Activated gamma-delta T cell (primary cell): ENCODE measurements around the gene P2RY6.

Experiments
- DNase-seq: peaks from one replicate; lab custom pipeline; 2025; lab: John Stamatoyannopoulos, UW

Gene P2RY6

DNA sequence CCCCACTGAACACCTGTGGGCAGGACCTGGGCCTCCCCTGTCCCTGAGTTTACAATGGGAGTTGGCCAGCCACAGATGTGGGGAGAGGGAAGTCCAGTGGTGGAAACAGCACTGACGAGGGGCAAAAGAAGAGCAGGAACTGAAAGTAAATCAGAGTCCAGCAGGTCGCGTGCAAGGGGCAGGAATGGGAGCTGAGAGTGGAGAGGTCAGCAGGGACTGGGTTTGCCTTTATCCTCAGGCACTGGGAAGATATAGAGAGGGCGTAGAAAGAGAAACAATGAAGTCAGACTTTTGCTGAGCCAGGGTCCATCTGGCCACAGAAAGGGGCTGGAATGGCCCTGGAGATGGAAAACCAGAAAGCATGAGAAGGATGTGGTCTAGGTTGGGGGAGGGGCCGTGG, 8.5 kb downstream of the P2RY6 start:
- DNase-seq, result no peak

DNA sequence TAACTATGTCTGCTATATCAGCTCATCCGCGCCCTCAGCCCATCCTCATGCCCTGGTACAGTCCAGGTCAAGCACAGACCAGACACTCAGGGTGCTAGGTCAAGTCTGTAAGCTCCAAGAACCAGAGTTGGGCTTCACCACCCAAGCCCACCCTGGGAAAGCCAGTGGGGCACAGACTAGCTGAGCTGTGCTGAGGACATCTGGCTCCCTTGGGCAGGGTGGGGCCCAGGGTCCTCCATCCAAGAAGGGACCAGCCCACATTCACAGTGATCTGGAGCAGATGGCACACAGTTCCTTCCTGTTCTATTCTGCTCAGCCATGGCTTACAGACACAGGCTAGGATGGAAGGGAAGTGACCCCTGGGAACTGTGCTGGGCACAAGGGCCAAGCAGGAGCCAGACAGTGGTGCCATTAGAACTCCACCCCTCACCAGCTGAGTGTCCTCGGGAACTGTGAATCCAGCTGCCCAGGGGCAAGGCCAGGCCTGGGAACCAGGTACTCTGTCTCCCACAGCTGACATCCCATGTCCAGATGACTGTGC, 9.1 kb downstream of the P2RY6 start:
- no peak for DNase-seq

DNA sequence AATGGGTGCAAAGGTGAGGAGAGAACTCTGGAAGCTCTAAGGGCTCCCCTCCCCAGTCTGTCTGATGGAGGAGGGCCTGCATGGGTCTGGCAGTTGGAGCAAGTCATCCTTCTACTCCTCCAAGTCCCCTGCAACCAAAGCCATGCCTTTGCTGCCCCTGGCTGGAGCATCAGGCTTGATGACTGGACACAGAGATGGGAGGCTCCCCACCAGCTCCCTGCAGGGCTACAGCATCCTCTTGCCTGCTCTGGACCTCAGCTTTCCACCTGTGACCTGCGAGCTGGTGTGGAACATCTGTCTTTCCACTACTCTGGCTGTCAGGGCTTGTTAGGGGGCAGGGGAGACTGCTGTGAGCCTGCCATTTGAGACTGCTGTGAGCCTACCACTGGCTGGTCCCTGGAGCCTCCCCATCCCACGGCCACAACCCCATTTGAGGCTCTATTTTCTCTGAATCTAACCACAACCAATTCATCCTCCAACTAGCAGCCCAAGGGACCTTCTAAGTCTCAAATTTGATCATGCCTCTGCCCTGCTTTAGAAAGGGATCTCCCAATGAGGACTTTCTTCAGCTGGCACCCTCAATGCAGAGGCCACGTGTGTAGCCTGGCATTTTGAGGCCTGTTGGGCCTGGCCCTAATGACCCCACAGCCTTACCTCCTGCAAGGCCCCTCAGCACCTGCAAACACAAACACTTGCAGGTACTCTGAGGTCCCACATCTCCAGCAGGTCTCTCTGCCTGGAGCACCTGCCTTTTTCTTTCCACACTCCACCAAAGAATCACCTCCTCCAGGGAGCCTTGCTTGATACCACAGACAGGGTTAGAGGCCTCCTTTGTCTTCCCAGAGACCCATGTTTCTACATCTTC, 9.9 kb downstream of the P2RY6 start:
- DNase-seq, result no peak

DNA sequence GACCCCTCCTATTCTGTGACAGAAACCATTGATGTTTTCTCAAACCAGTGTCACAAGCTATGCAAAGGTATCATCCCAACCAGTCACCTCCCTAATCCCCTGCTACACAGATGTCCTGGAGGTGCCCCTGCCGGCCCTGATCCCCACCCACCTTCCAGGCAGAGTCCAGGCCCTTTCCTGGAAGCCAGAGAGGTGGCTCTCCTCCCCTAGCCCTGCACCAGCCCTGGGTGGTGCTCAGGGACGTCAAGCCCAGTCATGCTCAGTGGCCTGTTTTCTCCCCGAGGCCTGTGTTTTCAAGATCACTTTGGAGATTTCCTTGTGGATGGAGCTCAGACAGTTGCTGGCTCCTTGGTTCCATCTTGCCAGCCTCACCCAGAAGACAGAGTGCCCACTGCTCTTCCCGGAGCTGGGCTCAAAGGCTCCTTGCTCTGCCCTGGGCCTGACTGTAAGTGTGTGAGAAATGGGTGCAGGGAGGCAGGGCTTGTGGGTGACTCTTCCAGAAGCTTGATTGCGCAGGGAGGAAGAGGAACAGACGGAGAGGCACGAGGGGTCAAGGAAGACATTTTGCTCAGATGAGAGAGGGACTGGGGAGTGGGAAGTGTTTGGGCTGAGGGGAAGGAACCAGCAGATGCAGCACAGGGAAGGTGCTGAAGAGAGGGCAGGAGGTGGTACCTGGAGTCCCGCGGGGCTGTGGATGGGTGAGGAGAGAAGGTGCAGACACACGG, 11.3 kb downstream of the P2RY6 start:
- DNase-seq, result no peak

DNA sequence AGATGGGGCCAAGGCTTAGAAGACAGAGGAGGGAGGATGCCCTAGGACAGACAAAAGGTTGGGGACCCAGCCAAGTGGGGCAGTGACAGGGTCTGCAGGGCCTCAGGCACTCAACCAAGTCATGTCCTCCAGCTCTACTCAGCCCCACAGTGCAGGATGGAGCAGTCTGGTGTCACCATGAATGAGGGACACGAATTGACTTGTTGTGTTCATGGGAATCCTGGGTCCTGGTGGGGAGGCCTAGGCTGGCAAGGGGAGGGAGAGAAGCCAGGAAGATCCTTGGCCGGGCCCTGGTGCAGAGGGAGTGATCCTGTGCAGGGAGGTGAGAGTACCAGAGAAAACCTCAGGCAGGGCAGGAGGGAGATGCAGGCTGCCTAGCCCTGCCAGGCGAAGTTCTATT, 12.0 kb downstream of the P2RY6 start:
- DNase-seq, result no peak

DNA sequence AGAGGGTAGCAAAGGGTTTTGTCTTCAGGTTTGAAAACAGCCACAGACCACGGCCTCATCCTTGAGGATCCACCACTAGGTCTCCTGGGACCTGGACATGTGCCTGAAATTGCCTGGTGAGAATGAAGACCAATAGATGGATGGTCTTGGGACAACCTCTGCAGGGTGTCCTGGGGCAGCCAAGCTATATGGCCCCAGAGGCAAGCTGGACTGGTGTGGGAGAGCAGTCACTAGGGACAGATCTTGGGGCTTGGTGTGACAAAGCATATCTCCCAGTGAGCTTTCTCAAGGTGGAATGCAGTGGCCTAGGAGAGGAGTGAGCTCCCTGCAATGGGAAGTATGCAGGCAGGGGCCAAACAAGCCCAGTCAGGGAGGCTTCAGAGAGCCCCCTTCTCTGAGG, 13.6 kb downstream of the P2RY6 start:
- DNase-seq, result no peak

DNA sequence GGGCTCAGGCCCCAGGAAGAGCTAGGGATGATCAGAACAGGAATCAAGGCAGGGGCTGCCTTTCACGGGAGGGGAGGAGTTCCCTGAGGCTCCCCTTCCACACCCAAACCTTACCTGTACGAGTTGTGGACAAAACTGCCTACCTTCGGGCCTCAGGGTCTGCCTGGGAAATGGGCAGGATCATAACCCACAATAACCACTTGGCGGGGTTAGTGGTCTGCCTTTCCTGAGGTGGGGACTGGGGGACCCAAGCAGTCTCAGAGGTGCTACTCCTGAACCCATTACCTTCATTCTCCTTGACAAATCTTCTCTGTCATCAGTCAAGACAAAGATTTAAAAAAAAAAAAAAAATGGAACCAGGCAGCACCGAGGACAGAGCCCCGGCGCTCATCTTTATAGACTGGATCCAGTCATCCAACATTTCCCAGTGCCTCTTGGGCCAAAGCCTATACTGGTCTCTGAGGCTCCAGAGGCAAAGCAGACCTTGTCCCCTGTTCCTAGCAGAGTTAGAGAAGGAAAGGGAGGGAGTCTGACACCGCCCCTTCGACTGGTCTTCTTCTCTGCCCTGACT, 14.2 kb downstream of the P2RY6 start:
- no peak for DNase-seq

DNA sequence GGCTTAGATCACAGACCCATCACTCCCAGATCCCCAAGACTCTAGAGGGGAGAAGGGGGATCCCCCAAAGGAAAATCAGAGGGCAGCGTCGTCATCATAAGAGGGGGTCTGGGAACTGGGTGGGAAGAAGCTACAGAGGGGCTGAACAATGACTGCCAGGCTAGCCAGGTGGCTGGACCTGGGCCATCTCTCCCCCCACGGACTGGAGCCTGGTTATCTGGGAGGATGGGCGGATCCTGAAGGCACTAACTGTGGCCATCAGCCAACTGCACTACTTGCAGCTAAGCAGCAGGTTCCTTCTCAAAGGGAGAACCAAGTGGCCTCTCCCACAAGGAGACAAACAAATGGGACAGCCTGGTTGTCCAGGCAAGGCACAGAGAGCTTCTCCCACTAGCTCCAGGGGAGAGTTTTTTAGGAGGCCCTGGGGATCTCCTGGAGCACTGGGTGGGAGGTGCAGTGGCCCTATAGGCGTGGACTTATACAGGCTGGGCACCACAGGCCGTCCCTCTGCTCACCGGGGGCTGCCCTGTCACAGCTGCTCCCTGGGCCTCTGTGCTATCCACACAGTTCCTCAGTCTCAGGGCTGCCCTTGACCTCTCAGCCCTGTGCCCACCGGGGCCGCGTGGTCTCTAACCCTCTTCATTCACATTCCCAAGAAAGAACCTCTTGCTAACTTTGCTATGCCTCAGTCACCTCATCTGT, 15.4 kb downstream of the P2RY6 start:
- no peak for DNase-seq

DNA sequence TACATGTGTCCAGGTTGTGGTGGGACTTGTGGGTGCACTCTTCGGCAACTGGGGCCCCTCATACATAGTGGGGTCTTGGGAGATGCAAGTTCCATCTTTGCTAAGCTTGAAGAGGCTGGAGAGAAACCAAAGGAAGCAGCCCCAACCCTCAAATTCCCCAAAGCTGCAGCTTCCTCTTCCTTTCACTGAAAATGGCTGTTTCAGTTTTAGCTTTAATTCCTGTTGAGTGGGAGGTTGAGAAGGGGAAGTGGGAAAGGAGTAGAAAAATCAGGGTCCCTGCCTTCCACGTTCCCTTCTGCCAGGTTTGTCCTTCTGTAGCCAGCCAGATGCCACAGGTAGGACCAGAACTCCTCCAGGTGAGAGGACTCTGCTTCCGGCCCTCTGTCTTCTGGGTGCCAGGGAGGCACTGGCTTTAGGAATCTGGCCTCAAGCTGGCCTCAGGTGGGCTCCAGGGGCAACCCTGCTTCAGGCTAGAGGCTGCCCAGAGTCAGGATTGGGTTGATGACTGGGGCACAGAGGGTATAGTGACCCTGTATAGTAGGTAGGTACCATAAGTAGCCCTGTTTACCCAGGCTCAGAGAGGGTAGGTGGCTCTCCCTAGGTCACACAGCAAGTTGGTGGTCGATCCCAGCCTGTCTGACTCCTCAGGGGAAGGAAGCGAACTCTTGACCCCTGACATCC, 16.2 kb downstream of the P2RY6 start:
- no peak for DNase-seq

DNA sequence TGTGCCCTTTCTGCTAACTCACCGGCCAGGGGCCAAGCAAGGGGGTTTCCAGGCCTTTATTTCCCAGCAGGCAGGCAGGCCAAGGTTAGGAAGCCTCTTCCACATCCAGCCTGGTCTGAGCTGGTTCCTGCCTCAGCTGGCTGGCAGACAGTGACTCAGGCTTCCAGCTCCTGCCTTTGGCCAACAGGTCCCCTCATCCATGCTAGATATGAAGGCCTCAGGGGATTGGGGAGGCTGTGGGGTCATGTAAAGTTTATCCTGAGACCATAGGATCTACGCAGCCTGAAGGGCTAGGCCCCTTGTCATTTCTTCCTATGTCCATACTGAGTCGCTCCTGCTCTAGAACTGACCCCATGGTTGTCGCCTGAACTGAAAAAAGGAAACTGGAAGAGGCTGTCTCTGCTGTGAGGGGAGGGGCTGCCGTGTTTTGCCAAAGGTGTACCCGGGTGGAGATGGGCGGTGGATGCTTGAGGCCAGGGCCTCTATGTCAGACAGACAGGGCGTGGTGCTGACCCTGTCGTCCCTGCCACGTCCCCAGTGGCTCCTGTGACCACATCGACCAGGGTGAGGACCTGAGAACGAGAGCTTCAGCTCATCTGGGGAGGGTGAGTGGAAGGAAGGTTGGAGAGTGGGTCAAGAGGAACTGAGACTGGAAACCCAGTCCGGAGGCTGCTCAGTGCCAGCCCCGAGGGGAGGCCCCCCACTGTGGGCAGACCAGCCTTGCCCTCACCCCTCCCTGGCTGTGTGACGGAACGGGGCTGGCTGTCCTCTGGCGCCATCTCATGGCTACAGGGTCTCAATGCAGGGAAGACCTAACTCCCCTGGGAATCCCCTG, 17.0 kb downstream of the P2RY6 start:
- DNase-seq, result no peak

DNA sequence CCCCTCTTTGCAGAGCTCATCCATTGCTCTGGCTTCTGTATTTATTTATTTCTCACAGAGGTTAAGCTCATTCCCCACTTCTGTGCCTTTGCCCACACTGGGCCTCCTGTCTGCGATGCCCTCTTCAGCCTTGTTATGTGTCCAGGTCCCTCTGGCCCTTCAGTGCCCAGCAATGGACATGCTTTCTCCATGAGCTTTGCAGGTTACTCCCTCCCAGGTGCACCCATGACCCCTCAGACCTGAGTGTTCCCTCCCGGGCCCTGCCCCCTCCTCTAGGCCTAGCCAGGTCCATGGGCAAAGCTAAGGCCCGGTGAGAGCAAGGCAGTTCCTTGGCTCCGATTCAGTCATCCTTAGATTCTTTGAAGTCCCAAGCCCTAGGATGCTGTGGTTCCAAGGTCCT, 18.4 kb downstream of the P2RY6 start:
- DNase-seq, result no peak

DNA sequence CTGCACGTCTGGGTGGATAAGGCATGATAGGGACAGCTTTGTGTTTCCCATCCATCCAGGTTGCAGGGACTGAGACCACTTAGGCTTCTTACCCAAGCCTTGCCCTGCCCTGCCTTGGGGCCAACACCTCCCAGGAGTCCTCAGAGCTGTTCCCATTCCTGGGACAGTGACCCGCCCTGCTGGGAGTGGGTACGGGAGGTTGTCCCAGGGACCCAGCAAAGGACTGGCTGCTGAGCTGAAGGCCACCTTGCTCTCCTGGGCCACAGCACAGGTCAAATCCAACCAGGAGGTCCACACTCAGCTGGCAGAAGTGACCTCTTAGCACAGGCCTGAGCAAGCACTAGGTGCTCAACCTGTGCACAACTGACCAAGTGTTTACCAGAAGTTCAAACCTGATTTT, 19.1 kb downstream of the P2RY6 start:
- DNase-seq, result no peak

DNA sequence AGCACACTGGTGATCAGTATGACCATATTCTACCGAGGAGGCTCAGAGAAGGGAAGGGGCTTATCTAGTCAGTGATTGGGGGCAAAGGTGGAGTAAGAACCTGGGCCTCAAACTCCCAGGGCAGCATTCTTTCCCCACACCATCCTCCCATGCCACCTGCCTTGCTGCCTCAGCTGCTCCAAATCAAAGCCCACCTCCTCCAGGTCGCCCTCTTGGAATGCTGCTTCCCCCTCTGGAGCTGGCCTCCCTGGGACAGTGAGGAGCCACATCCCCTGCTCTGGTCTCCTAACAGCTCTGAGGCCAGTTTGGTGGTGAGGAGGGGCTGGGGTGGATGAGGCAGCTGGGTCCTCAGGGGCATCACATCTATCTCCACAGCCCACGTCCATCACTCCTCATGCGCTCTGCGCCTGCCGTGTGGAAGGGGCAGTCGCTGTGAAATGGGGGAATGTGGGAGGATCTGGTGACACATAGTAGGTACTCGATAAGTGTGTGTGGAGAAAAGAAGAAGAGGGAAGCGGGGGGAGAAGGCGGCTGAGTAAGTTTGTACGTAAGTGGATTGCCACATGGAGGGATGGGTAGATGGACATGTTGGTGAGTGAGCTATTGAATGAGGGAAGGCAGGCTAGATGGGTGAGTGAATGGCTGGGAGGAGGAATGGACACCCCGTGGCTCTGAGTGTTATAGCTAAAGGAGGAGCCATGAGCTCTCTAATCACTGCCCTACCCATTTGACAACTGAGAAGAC, 19.8 kb downstream of the P2RY6 start:
- no peak for DNase-seq

DNA sequence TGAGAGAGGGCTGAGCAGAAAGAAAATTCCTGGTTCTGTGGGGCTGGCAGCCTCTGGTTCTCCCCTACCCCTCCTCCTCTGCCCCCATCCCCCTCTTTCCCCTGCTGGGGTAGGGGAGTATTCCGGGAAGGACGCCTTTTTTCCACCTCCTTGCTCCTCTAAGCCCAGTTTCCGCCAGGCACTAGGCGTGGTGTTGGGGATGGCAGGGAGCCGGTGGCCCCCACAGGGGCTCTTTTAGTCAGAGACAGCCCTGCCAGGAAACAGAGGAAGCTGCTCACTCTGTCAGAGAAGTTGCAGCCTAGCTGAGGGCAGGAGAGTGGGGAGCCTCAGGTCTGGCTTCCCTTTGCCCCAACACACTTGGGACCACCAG, 20.4 kb downstream of the P2RY6 start:
- no peak for DNase-seq

DNA sequence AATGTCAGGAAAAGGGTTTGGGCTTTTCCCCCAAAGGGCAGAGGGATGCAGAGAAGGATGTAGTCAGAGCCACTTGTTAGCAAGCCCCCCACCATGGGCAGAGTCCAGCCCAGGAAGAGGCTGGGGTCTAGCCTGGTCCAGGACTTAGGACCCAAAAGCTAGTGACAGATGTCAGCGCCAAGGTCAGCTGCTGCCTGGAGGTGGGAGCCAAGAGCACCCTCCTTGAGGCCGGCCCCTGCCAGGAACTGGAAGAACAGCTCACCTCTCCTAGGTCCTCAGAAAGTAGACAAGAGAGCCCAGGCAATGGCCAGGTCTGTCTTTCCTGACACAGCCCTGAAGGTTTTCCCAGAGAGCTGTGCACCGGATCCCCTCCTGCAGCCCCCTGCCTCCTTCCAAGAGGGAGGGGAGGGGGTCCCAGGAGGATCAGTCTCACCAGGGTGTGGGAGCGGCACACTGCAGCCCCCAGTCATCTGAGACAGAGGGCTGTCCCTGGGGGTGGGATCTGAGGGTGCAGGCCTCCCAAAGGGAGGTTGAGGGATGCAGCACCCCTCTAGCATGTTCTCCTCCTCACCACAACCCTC, 21.3 kb downstream of the P2RY6 start:
- DNase-seq, result no peak

DNA sequence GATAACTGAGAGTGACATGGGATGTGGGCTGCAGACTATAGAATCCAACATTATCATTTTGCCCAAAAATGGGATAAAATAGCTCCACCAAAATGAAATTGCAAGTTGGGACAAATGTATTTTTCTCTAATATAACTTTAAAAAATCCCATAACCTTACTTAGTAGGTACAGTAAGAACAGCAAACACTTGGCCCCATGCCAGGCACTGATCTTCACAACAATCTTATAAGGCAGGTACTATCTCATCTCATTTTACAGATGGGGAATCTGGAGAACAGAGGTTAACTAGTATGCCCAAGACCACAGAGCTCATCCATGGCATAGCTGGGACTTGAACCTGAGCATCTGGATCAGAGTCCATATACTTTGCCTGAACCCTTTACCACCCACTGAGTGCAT, 22.5 kb downstream of the P2RY6 start:
- no peak for DNase-seq

DNA sequence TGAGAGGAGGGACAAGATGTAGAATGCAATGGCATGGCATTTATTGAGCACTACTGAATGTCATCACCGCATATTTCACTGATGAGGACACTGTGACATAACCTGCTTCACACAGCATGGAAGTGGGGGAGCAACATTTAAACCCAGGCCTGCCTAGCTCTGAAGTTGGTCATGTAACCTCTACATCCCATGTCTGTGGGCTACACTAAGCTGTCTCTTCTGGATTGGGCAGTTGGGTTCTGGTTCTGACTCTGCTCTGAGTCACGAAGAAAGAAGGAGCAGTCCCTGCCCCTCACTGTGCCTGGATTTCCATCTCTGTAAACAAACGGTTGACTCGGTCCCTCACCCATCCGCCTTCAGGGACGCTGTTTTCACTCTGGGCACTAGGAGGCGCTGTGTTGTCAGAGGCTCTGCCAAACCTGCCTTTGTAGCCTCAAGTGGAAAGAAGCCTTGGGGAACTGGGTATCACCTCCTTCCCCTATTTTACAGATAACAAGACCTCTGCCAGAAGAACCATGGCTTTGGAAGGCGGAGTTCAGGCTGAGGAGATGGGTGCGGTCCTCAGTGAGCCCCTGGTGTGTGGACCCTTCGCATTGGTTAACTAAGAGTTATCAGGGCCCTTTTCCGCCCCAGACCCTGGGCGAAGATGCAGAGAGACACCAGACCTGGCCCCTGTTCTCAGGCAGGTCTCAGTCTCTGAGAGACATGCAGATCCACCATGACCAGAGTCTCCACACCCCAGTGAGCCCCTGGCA, 23.3 kb downstream of the P2RY6 start:
- DNase-seq, result no peak

DNA sequence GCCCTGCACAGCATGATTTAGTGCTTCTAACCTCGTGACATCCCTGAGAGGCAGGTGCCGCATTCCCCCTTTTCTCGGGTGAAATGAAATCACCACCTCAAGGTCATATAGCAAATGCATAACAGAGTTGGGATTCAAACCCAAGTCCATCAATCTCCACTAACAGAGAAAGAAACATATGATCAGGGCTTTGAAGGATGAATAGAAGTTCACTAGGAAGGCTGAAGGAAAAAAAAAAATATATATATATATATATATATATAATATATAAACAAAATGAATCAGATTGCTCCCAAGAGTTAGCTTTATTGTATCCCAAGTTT, 23.8 kb downstream of the P2RY6 start:
- DNase-seq, result no peak
